ENCODE data around the gene ETV4. TPM values are rescaled to one million over a fixed set of nuclear protein-coding genes. Genes with fewer than 3 reads are reported as not detected.

ETV4 gene
- total RNA-seq, 1 experiment from 2014 or later = 147 TPM

- CTCF ChIA-PET = no interaction called here
- H3K4me3 ChIP-seq (ENCODE audit: low read length) = no peak overlapping the region
- H3K9me3 ChIP-seq (ENCODE audit: low read length) = no peaks in the 10 kb centered on the region
Observed at GRCh38 chr17:43490621-43491020, 55.5 kb downstream of the ETV4 start.

GRCh38 chr17:43483674-43484551, 62.2 kb downstream of the ETV4 start, which contains the start of gene DHX8:
Gene DHX8 (plus strand): TSS chr17:43483975. CDS start chr17:43484038, 63 bp downstream.
- DNase-seq (peak; percentile 95), ATAC-seq (peak; percentile 93)
- ChIA-PET CTCF (interaction anchor here (0.7 to 1.0 kb wide), 6 partner anchors 83 to 116 kb away, joined by 4 to 21 read pairs (median 7); partner anchors contain the start of gene ARL4D), POLR2A (ENCODE audit: unreplicated experiment) (interaction anchor here (0.5 to 1.7 kb wide), 5 partner anchors 28 to 116 kb away, joined by 3 to 9 read pairs (median 4); no protein-coding TSS in a partner anchor)
- H3K36me3 ChIP-seq (ENCODE audit: low read depth, low read length) = no peaks in the 10 kb centered on the region; the same call in 1 of the 2 replicates
- H3F3A ChIP-seq (ENCODE audit: low read length, unreplicated experiment) = no peaks in the 10 kb centered on the region
- H3K9me2 ChIP-seq (replicated peaks; ENCODE audit: low read length) = no peaks in the 10 kb centered on the region
- intact Hi-C loops (cut with micrococcal nuclease) = loop anchor here (2.0 kb wide), 1 partner anchor 89 kb away; no protein-coding TSS in a partner anchor
- TSS peak; percentile 78 for BruUV-seq (replicated peaks)
- H3K27me3 ChIP-seq (ENCODE audit: low read length) = no peaks in the 10 kb centered on the region
- H2AFZ ChIP-seq (ENCODE audit: low read length) = peak within 1 kb of the TSS; percentile 93
- H3K79me2 ChIP-seq (ENCODE audit: low read length) = peaks cover 47% of the 10 kb centered on the region
- H3K9me3 ChIP-seq (ENCODE audit: low read length) = no peaks in the 10 kb centered on the region
- peaks cover 17% of the 10 kb centered on the region; the same call in 1 of the 2 replicates for H3K4me1 ChIP-seq (ENCODE audit: insufficient read depth, low read length)
- H3K9ac ChIP-seq (ENCODE audit: low read length) = peak within 1 kb of the TSS; percentile 80
- no peaks in the 10 kb centered on the region for H4K20me1 ChIP-seq (ENCODE audit: low read length)
- H3K4me2 ChIP-seq (ENCODE audit: low read length) = peak within 1 kb of the TSS; percentile 87
- H3K27ac ChIP-seq (ENCODE audit: low read length) = peak within 1 kb of the TSS; percentile 65
- H3K4me3 ChIP-seq (ENCODE audit: low read length) = peak within 1 kb of the TSS; percentile 94
- TF ChIP-seq EZH2 (IDR thresholded peaks at IDR 0.05; ENCODE audit: low read length, unreplicated experiment) (no peak), CTCF (conservative IDR thresholded peaks at IDR 0.05; ENCODE audit: low read depth, low read length) (peak; percentile 99), EZH2phosphoT487 (IDR thresholded peaks at IDR 0.05; ENCODE audit: borderline replicate concordance, low read length) (no peak)

More at GRCh38 chr17:43490621-43491020, 55.5 kb downstream of the ETV4 start:
- no peak overlapping the region for H3K9ac ChIP-seq (ENCODE audit: low read length)
- no TSS peak for BruUV-seq (replicated peaks)
- no peak overlapping the region for H3K4me2 ChIP-seq (ENCODE audit: low read length)
- H3K79me2 ChIP-seq (ENCODE audit: low read length) = peaks cover 35% of the 10 kb centered on the region
- DNase-seq (no peak), ATAC-seq (no peak)
- no peak overlapping the region for H2AFZ ChIP-seq (ENCODE audit: low read length)
- H3K36me3 ChIP-seq (ENCODE audit: low read depth, low read length) = peaks cover 27% of the 10 kb centered on the region
- intact Hi-C loops (cut with micrococcal nuclease) = no loop called here
- no peaks in the 10 kb centered on the region for H4K20me1 ChIP-seq (ENCODE audit: low read length)
- POLR2A ChIA-PET (ENCODE audit: unreplicated experiment) = no interaction called here
- no peaks in the 10 kb centered on the region for H3K27me3 ChIP-seq (ENCODE audit: low read length)
- H3K27ac ChIP-seq (ENCODE audit: low read length) = no peak overlapping the region
- TF ChIP-seq EZH2phosphoT487 (IDR thresholded peaks at IDR 0.05; ENCODE audit: borderline replicate concordance, low read length) (no peak), CTCF (conservative IDR thresholded peaks at IDR 0.05; ENCODE audit: low read depth, low read length) (no peak), EZH2 (IDR thresholded peaks at IDR 0.05; ENCODE audit: low read length, unreplicated experiment) (no peak)
- H3F3A ChIP-seq (ENCODE audit: low read length, unreplicated experiment) = no peaks in the 10 kb centered on the region
- no peaks in the 10 kb centered on the region for H3K9me2 ChIP-seq (replicated peaks; ENCODE audit: low read length)
- H3K4me1 ChIP-seq (ENCODE audit: insufficient read depth, low read length) = peaks cover 5% of the 10 kb centered on the region; the same call in 1 of the 2 replicates
